IPS DF 19.7 (cell line): ENCODE measurements around the gene KRT37.

ENCODE experiments used
- DNase-seq: peaks from one replicate; pipeline ENCODE4 v3.0.0-alpha.2; 2013; ENCODE audit warnings: low read depth, low spot score

KRT37 gene

DNA sequence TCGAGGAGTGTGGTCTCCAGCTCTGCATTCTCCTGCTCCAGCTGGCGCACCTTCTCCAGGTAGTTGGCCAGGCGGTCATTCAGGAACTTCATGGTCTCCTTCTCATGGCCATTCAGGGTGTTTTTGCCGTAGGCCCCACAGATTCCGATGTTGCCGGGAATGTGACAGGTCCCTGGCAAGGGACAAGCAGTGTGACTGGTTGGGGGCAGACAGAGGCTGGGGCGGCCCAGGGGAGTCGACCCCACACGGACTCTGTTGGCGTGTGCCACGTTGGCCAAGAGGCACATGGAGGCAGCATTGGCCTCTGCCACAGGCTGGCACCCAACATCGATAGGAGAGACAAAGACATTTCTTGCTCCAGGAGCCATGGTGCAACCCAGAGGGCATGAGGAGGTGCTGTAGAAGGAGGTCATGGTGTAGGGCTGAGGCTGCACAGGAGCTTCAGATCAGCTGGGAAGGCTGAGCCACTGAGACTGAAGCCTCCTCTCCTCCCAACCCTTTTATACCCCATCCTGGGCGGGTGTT lies at the start of gene KRT37:
TSS of gene KRT37 (minus strand) at position 475 of the 525 bp plus-strand sequence. CDS start at position 413, 62 bp downstream.
- no peak for DNase-seq

DNA sequence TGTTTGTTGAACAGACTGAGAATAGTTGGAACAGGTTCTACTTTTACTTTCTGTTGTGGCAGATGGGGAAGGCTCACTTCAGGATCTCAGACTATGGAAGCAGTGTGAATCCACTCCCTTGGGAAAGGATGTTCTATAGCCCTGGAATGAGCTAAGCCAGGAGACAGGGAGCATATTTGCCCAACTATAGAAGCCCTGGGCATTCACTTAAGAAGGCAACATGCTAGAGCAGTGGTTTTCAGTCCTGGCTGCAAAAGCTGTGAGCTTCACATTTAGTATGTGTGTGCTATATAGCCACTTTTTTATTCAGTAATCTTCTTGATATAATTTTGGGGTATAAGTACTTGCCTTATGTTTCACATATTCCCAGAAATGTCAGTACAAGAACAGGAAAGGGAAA lies 44.0 kb upstream of the KRT37 start:
- DNase-seq: no peak

DNA sequence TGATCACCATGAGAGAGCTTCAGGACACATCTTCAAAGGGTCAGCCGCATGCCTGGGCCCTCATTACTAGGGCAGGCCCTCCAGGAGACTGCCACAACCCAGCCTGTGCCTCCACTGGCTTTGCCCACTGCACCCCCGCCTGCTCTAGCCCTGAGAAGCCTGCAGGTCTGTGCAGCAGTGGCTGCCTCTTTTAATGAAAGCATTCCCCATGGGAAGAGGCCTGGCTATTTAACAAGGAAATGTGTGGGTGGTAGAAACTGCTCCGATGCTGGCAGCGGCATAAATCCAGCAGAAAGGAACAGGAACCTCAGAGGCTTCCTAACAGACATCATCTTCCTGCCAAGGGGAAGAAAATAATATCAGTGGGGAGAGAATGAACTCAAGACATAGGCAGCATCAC lies 43.2 kb upstream of the KRT37 start:
- no peak for DNase-seq

DNA sequence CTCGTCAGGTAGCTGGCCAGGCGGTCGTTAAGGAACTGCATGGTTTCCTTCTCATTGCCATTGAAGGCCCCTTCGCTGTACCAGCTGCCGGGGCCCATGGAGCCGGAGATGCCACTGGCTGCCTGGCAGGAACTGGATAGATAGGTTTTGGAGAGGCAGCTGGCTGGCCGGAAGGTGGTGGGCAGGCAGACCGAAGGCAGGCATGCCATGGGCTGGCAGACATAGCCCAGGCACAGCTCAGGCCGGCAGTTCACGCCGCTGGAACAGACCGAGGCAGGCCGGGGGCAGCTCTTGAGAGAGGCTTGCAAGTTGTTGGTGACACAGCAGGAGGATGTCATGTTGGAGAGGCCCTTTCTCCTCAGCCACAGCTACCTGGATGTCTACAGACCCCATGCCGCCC lies 42.6 kb upstream of the KRT37 start, which contains the start of gene KRT32:
TSS of gene KRT32 (minus strand) at position 399 of the 400 bp plus-strand sequence. CDS start at position 338, 61 bp downstream.
- DNase-seq: no peak

DNA sequence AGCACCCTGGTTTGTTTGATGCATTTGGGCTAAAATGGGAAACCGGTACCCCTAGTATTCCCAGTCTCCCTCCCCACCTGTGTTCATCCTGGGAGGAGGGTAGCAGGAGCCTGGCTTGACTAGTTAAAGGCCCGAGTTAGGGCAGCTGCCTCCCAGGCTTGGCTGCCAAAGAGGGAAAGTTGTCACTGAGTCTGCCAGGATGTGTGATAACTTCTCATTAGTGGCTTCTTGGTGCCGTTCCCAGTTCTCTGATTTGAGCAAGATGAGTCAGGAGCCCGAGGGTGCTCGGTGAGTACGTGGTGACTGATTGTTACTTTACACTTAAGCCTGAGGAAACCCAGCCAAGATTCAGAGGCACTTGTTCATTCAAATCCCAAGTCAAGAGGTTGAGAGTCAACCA lies 40.3 kb upstream of the KRT37 start:
- DNase-seq: no peak

DNA sequence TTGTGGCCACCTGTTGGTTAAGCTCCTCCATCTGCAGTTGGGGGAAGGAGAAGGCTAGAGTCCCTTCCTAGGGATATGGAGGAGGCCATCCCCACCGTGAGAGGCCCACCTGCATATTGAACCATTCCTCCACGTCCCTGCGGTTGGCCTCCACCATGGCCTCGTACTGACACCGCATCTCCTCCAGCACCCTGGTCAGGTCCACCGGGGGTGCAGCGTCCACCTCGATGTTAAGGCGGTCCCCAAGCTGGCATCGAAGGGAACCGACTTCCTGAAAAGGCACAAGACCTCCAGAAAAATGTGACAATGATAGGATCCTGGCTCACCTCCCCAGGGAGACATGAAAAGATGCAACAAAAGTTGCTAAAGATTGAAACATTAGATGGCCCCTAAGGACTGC lies 39.8 kb upstream of the KRT37 start:
- DNase-seq: no peak

DNA sequence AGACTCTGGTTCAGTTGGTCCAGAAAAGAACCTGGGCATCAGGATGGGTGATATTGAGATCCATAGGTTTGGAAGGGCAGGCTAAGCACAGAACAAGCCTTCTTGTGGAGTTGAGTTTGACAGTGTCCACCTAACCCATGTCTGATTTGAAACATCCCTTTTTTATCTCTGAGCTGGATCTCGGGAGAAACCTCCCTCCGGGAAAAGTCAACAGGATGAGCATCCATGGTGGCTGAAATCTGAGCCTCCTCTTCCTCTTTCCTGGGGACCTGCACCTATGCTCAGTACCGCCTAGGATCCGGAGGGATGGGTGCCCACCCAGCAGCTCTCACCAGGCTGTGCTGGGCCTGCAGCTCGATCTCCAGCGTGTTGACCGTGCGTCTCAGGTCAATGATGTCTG lies 39.4 kb upstream of the KRT37 start:
- no peak for DNase-seq

DNA sequence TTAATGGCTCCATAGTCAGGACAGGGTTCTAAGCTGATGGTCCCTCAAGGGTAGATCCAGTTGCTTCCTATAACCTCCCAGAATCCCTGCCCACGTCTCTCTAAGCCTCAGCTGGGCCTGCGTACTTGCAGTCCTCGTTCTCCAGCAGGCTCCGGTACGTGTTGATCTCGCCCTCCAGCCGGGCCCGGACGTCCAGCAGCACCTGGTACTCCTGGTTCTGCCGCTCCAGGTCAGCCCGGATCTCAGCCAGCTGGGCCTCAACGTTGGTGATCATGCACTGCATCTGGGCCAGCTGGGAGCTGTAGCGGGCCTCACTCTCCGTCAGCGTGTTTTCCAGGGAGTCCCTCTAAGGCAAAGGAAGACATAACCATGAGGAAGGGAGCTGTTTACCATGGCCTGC lies 38.3 kb upstream of the KRT37 start:
- no peak for DNase-seq

DNA sequence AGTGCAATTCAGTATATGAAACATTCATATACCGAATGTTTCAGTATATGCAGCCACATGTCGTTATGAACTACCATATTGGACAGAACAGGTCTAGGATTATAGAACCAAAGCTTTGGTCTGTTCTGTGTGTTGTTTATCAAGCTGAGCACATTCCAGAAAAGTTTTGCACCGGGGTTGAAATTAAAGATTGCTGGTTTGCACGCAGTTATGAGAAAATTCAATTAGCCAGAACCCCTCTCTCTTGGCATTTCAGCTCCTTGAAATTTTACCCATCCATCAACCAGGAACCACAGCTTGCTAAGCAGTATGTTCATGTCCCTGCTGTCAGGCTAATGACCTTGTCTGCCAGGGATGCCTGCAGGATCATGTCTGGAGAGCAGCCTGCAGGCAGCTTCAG lies 33.3 kb upstream of the KRT37 start:
- DNase-seq: no peak

DNA sequence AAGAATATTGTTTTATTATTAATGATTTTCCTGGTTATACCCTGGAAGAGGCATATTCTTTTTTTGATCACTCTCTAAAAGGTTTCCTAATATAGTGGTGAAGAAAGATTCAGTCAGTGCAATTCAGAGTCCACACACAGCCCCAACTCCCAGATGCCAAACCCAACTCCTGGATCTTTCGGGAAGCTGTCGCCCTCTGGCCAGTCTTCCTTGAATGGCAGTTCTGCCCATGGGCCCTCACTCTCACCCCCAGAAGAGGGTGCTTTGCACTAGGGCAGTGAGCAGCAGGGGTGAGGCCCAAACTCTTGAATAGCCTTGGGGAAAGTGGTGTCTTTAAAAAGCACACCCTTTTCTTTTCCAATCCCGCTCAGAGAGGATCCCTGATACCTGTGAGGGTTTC lies 31.8 kb upstream of the KRT37 start:
- DNase-seq: no peak

DNA sequence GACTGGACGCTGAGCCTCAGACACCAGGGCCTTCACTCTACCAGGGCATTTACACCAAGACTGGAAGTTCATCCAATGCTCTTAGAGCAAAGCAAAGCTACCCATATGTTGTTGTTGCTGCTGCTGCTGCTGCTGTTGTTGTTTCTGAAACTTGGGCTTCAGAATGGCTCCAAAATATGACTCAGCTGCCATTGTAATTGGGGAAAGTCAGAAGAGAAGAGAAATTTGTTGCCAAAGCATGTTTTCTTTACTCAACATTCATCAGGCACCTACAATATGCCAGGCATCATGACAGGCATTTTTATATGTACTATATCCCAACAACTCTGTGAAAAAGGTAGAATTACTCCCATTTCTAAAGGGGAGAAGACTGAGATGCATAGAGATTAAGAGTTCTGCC lies 30.9 kb upstream of the KRT37 start:
- no peak for DNase-seq

DNA sequence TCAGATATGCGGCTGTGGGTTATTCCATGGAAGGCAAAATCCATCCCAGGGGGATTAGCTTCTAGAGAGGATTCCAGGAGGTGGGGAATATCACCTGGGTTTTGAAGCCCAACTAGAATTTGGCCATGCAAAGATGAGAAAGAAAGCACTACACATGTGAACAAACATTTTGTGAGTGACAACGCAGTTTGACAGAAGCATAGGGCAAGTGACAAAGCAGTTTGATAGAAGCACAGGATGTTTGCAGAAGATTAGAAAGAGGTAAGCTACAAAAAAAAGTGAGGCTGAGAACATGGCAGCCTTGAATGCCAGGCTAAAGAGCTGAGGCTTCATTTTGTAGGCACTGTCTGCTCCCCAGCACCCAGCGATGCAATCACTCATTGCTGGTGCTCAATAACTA lies 28.7 kb upstream of the KRT37 start:
- DNase-seq: no peak

DNA sequence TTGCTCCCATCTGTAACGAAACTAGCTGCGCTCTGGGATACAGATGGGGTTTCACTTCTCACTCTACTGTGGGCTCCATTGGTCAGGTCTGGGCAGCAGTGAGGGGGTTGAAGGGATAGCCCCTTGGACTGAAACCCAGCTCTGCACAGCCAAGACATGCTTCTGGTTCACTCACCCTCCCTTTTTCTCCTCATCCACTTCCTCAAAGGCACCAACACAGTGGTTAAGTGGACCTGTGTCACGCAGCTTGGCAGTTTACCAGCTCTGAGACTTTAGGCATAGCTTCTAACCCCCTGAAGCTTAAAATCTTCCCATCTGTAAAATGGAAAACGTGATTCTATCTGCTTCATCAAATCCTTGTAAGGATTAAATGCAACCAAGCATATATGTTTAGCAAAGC lies 27.9 kb upstream of the KRT37 start:
- no peak for DNase-seq

DNA sequence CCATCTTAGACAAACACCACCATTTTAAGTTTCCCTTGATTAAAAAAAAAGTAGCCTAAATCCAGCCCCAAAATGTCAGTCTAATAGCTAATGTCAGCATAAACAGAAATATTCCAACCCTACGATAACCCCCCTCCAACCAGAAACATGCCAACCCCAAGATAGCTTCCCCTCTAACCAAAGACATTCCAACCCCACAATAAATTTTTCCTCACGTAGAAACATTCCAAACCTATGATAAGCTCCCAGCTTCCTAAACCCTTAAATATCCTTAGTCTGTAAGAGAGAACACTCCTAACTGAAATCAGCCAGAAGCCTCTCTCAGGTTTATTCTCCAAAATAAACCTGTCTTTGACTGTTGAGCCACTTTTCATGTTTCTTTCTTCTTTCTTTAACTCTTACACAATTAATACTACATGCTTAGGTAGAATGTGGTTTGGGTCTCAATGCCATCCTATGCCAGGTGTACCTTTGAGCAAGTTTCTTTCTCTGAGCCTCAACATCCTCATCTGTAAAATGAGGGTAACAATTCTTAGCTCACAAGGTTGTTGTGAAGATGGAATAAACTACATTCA lies 26.9 kb upstream of the KRT37 start:
- no peak for DNase-seq

DNA sequence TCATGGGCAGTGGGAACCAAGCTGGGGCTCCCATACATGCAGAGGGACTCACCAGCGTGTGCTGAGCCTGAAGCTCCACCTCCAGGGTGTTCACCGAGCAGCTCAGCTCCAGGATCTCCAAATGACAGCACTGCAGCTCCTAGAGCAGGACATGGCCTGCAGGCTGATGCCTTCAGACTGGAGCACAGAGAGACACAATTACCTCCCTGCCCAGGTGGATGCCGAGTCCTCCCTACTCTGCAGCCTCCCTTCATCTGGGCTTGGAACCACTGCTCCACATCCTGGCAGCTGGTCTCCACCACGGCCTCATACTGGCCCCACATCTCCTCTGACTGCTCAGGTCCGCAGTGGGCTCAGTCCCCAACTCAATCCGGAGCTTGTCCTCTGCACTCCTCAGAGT lies 24.6 kb upstream of the KRT37 start:
- DNase-seq: no peak

DNA sequence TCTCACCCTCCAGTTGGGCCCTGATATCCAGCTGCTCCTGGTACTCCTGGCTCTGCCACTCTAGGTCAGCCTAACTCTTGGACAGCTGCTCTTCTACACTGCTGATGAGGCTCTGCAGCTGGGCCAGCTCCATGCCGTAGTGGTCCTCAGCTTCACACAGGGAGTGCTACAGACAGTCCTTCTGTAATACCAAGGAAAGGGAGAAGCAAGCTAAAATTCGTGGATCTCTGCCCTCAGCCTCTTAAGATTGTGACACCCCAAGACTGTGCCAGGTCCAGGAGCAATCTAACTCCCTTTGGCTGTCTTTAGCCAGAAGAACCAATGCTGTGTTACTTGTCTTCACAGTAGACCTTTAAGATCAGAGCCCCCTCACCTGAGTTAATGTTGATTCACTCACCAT lies 24.1 kb upstream of the KRT37 start:
- no peak for DNase-seq

DNA sequence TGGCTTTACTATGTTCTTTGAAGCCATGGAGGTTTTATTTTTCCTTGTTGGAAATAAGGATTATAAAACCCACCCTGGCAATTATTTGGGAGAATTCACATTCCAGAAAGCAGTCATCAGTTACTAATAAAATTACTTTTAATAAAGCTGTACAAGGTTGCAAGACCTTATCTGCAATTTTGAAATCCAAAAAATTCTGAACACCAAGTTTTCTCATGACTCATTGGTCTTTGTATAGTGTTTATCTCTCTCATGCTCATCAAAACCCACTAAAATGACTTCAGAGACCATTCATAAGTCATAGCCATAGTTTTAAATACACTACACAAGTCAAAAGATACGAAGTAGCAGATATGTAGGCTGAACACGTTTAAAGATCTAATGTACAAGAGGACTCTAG lies 22.4 kb upstream of the KRT37 start:
- no peak for DNase-seq

DNA sequence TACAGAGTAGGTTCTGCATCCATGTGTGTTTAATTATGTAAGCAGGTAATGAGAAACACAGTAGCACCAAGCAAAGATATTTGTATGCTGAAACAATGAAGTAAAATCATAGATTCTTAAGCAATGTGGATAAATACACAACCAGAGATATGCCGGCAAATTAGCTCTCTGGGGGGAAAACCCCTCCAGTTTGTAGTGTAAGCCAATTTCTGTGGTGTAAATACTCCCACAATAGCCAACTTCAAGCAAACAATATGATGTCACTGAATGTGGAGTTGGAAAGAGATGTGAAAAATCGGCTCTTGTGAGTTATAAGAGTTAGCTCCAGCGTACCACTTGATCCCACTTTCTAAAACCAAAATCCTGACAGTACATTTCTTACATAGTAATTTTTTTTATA lies 20.3 kb upstream of the KRT37 start:
- DNase-seq: no peak

DNA sequence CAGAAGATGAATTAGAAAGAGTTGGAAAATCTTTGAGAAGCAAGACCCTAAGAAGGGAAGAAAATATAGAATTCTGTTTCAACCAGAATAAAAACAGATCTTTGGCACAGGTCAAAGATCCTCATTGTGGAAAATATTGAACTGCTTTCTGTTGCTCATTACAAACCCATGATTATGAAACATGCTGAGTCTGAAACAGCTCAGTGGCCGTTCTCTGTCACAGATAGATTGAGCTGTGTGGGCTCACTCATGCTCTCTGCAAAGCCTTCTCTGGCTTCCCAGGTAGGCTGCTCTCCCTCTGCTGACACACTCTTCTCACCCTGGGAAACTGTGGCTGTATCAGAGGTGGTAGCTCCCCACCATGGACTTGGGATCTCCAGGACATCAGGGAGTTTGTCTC lies 19.8 kb upstream of the KRT37 start:
- no peak for DNase-seq

DNA sequence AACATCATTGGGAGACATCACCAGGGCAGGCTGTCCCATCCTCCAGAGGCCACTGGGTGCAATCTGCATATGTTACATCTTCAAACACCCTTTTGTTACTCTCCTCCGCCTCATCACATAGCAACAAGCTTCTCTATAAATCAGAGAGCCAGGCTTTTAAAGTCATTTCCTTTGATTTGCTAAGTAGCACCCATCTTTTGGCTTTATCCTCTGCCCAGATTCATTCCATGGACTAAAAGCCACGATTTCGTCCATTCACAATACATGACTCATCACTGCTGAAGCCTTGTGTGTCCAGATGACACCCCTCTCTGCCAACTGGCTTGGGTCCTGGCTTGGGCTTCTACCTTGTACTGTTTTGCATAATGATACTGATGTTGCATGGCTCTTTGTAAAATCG lies 18.4 kb upstream of the KRT37 start:
- no peak for DNase-seq

DNA sequence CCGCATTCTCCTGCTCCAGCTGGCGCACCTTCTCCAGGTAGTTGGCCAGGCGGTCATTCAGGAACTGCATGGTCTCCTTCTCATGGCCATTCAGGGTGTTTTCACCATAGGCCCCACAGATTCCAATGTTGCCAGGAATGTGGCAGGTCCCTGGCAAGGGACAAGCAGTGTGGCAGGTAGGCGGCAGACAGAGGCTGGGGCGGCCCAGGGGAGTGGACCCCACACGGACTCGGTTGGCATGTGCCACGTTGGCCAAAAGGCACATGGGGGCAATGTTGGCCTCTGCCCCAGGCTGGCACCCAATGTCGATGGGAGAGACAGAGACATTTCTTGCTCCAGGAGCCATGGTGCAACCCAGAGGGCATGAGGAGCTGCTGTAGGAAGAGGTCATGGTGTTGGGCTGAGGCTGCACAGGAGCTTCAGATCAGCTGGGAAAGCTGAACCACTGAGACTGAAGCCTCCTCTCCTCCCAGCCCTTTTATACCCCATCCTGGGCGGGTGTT lies 16.2 kb upstream of the KRT37 start, which contains the start of gene KRT38:
TSS of gene KRT38 (minus strand) at position 453 of the 503 bp plus-strand sequence. CDS start at position 391, 62 bp downstream.
- no peak for DNase-seq

DNA sequence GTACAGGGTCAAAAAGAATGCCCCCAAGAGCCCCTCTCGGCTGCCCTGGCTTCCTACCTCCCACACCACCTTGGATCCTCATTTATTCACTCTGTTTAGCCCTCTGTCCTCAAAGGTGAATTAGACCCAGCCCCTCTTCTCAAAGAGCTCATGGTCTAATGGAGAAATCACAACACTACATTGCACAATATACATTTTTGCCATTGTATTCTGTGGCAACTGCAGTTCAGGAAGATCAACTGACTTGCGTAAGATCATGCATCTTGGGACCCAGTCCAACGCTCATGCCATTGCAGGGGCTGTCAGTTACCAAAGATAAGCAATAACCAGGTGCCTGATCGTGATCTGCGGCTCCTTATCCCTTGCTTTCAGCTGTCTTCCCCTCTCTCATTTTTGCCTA lies 15.0 kb upstream of the KRT37 start:
- no peak for DNase-seq

DNA sequence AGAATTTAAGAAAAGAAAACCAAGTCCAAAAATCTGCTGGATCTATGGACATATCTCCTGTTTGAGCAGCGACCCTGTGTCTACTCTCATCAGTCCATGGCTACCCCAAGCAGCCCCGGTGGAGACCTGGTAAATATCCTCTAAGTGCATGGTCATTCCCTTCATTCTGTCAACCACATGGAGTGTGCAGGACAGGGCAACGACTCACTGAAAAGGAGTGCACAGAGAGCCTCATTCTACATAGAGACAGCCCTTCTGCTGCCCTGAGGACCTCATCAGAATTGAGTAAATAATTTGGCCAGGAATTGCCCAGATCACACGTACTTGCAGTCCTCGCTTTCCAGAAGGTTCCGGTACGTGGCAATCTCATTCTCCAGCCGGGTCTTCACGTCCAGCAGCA lies 13.4 kb upstream of the KRT37 start:
- no peak for DNase-seq

DNA sequence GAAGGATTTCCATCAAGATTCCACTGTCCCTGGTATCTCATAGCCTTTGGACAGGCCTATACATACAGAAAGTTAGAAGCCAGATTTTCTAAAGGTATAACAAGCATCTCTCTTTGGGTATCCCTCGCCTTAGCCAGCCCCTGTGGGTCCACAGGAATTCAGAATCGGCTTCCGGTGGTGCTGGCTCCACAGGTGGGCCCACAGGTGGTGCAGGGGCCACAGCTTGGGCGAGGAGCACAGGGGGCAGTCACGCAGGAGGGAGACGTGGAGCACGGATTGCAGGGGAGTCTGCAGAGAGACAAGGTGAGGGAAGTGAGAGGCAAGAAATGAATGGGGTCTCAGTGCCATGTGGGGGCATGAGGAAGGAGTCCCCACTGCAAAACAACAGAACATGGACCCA lies 12.9 kb upstream of the KRT37 start:
- DNase-seq: no peak
